GM12801 (cell line): ENCODE measurements around the gene PORCN.

ENCODE experiments used
- CTCF ChIP-seq: IDR thresholded peaks from one replicate; pipeline ENCODE4 v1.5.1; 2011; ENCODE audit warnings: control low read depth; ENCODE audit not compliant: insufficient read length; ENCODE audit errors: extremely low read depth

PORCN gene

GRCh38 chrX:48520455-48520854, 11.7 kb downstream of the PORCN start:
- TF ChIP-seq CTCF = no peak

GRCh38 chrX:48520976-48521352, 12.2 kb downstream of the PORCN start:
- no peak for TF ChIP-seq CTCF

- no peak for TF ChIP-seq CTCF
These were observed 12.8 kb downstream of the PORCN start, which contains the start of gene EBP for GRCh38 chrX:48521353-48522243. Gene EBP, plus strand, starts transcription at chrX:48521808. Its CDS starts 1,964 bp downstream, at chrX:48523772.

GRCh38 chrX:48522291-48522690, 13.5 kb downstream of the PORCN start:
- TF ChIP-seq CTCF = no peak

GRCh38 chrX:48523682-48524081, 14.9 kb downstream of the PORCN start:
- no peak for TF ChIP-seq CTCF

GRCh38 chrX:48530736-48531135, 21.9 kb downstream of the PORCN start:
- no peak for TF ChIP-seq CTCF

- no peak for TF ChIP-seq CTCF
These were observed 22.7 kb downstream of the PORCN start for GRCh38 chrX:48531358-48531959.
